Esophagus muscularis mucosa (tissue), 3 donors: ENCODE results near the gene EN1.

ENCODE experiments used
- POLR2A ChIP-seq: fragments of 450-650 bp; IDR thresholded peaks from one replicate; pipeline ENCODE4 v1.6.1; 2017; ENCODE audit warnings: antibody characterized with exemption, moderate library complexity, mild to moderate bottlenecking, low read depth
- TF ChIP-seq, protein P1 (sequence below), 3 experiments: fragments of 200-600 bp in 2 of 3; fragments of 450-650 bp in 1 of 3; sonication (generic) in 2 of 3; IDR thresholded peaks; one replicate each; pipeline ENCODE4 v1.5.1; 2017 to 2019; ENCODE audit warnings: antibody characterized with exemption in 3 of 3, mild to moderate bottlenecking in 2 of 3, moderate library complexity in 1 of 3

DNA sequence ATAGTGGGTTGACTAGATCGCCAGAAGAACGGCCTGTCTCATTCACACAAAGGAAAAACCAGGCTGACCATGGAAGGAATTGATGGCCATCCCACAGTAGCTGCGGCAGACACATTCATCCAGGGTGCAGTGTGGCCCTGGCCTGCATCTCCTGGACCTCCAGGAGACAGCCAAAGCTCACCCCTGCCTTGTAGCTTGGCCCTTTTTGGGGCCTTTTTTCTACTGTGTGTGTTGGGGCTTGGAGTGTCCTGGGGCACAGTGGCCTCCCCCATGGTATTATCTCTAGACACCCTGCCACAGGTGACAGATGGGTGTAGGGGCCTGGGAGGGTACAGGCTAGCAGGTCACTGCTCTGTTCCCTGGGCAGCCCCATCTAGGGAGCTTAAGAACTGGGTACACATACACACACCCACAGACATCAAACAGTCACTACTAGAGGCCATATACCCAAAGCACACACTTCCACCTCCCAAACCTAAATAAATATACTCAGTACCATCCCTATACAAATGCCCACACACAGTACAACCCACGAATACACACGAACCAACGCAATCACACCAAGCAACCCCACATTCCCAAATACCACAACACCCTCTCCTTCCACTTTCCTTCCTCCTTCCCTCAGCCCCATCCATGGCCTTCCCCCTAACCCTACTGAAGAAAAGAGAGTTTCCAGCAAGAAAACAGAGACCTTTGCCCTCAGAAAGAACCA is 8.6 kb downstream of the EN1 start:
- TF ChIP-seq, protein P1, sequence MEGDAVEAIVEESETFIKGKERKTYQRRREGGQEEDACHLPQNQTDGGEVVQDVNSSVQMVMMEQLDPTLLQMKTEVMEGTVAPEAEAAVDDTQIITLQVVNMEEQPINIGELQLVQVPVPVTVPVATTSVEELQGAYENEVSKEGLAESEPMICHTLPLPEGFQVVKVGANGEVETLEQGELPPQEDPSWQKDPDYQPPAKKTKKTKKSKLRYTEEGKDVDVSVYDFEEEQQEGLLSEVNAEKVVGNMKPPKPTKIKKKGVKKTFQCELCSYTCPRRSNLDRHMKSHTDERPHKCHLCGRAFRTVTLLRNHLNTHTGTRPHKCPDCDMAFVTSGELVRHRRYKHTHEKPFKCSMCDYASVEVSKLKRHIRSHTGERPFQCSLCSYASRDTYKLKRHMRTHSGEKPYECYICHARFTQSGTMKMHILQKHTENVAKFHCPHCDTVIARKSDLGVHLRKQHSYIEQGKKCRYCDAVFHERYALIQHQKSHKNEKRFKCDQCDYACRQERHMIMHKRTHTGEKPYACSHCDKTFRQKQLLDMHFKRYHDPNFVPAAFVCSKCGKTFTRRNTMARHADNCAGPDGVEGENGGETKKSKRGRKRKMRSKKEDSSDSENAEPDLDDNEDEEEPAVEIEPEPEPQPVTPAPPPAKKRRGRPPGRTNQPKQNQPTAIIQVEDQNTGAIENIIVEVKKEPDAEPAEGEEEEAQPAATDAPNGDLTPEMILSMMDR (IDR thresholded peaks at IDR 0.05): no peak
- TF ChIP-seq POLR2A: no peak
